Suprapubic skin (tissue), 4 donors: ENCODE measurements around the gene ADAMTS3. TPM values are rescaled to one million over a fixed set of nuclear protein-coding genes. Genes with fewer than 3 reads are reported as not detected.

Experiments
- DNase-seq, 2 donors: peaks; one replicate each; pipeline ENCODE4 v3.0.0-alpha.2; 2019; ENCODE audit warnings: low spot score in 2 of 2
- H3K27ac ChIP-seq: fragments of 200-600 bp; sonication (generic); one replicate; pipeline ENCODE4 v1.5.1; 2019
- H3K27me3 ChIP-seq: fragments of 200-600 bp; sonication (generic); one replicate; pipeline ENCODE4 v1.5.1; 2019
- H3K36me3 ChIP-seq: fragments of 200-600 bp; sonication (generic); one replicate; pipeline ENCODE4 v1.5.1; 2019
- H3K4me1 ChIP-seq: fragments of 200-600 bp; sonication (generic); one replicate; pipeline ENCODE4 v1.5.1; 2019
- H3K4me3 ChIP-seq: fragments of 200-600 bp; sonication (generic); one replicate; pipeline ENCODE4 v1.5.1; 2019; ENCODE audit warnings: mild to moderate bottlenecking
- H3K9me3 ChIP-seq: fragments of 200-600 bp; sonication (generic); one replicate; pipeline ENCODE4 v1.5.1; 2019
- EP300 ChIP-seq: sonication (generic); formaldehyde crosslinking; IDR thresholded peaks from one replicate; pipeline ENCODE4 v1.6.1; 2017; ENCODE audit warnings: antibody characterized with exemption
- POLR2A ChIP-seq, 2 donors: fragments of 450-650 bp; IDR thresholded peaks; one replicate each; pipeline ENCODE4 v1.6.1; 2017; ENCODE audit warnings: antibody characterized with exemption in 2 of 2, mild to moderate bottlenecking in 2 of 2, moderate library complexity in 2 of 2
- POLR2AphosphoS5 ChIP-seq, 3 donors: sonication (generic); formaldehyde crosslinking; IDR thresholded peaks; one replicate each; pipeline ENCODE4 v1.6.1; 2017; ENCODE audit warnings: antibody characterized with exemption in 3 of 3
- WGBS: methylation state at CpG from one replicate; pipeline ENCODE4 v1.1.5; 2018; 5-methylcytosine and 5-hydroxymethylcytosine counted together
- total RNA-seq, 4 donors: library from RNA; depleted of rRNA; stranded (reverse); fragments of >200 nt; gene quantifications; one replicate each; pipeline ENCODE4 v1.1.0, GENCODE V29; 2016
- TF ChIP-seq, protein P1 (sequence below), 2 donors: fragments of 200-600 bp in 1 of 2; fragments of 450-650 bp in 1 of 2; sonication (generic) in 1 of 2; IDR thresholded peaks; one replicate each; pipeline ENCODE4 v1.5.1; 2016 to 2019; ENCODE audit warnings: antibody characterized with exemption in 2 of 2, mild to moderate bottlenecking in 1 of 2, moderate library complexity in 1 of 2

ADAMTS3 gene
- total RNA-seq, 4 donors from 2014 or later: 0.21 to 0.80 (median 0.70) TPM

DNA sequence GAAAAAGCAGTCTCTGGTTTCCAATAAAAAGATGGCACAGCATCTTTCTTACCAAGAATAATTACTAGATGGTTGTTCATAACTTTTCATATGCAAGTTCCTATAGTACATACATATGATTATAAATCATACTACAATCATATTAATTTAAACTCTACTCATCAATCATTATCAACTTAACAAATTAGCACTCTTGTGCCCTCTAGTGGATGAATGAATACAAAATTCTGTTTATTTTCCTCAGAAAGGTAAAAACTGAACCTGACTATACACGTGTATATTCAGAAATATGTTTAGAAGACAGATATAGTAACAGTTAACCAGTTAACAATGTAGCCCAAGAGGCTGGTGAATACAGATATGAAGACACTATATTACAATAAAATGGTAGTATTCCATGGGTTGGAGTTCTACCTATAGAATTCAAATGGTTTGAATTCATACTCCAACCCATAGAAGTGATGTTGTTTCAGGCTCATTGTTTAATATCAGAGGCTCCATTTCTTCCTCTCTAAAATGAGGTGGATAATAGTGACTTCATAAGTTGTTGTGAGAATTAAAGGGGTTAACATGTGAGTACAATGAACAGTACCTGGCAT, 100.0 kb downstream of the ADAMTS3 start:
- no peak for TF ChIP-seq POLR2AphosphoS5 (IDR thresholded peaks at IDR 0.05)
- TF ChIP-seq, protein P1, sequence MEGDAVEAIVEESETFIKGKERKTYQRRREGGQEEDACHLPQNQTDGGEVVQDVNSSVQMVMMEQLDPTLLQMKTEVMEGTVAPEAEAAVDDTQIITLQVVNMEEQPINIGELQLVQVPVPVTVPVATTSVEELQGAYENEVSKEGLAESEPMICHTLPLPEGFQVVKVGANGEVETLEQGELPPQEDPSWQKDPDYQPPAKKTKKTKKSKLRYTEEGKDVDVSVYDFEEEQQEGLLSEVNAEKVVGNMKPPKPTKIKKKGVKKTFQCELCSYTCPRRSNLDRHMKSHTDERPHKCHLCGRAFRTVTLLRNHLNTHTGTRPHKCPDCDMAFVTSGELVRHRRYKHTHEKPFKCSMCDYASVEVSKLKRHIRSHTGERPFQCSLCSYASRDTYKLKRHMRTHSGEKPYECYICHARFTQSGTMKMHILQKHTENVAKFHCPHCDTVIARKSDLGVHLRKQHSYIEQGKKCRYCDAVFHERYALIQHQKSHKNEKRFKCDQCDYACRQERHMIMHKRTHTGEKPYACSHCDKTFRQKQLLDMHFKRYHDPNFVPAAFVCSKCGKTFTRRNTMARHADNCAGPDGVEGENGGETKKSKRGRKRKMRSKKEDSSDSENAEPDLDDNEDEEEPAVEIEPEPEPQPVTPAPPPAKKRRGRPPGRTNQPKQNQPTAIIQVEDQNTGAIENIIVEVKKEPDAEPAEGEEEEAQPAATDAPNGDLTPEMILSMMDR (IDR thresholded peaks at IDR 0.05): peak in 1 of 2 donors; percentile 19
- Histone ChIP-seq H3K27ac (no peak overlapping the region), H3K4me1 (no peaks in the 10 kb centered on the region), H3K4me3 (no peak overlapping the region), H3K9me3 (no peaks in the 10 kb centered on the region), H3K27me3 (no peaks in the 10 kb centered on the region), H3K36me3 (no peaks in the 10 kb centered on the region)
- 3% methylated on average over 1 of the region's 1 CpG for WGBS
- no peak for DNase-seq

DNA sequence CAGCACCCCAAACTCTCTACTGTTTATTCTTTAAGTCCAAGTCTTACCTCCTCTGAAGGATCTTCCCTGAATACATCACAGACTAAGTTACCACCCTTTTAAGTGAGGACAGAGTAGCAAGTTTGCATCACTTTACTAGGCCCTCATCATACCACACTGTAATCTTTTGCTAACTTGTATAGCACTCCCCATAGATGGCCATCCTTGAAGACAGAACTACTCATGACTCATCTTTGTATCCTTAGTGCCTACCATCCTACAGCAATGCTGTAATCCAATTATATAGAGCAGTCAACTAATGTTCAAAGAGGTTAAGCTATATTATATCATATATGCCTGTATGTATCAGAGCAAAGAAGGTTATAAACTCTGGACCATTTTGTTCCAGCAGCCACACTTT, 101.4 kb downstream of the ADAMTS3 start:
- TF ChIP-seq, protein P1 (IDR thresholded peaks at IDR 0.05): no peak
- no peak for TF ChIP-seq EP300
- TF ChIP-seq POLR2A (IDR thresholded peaks at IDR 0.05): no peak
- no peak for TF ChIP-seq POLR2AphosphoS5 (IDR thresholded peaks at IDR 0.05)
- H3K36me3 ChIP-seq: no peaks in the 10 kb centered on the region
- H3K27ac ChIP-seq: no peak overlapping the region
- no peaks in the 10 kb centered on the region for H3K4me1 ChIP-seq
- no peak overlapping the region for H3K4me3 ChIP-seq
- no peaks in the 10 kb centered on the region for H3K27me3 ChIP-seq
- no peak for DNase-seq
- no peaks in the 10 kb centered on the region for H3K9me3 ChIP-seq

DNA sequence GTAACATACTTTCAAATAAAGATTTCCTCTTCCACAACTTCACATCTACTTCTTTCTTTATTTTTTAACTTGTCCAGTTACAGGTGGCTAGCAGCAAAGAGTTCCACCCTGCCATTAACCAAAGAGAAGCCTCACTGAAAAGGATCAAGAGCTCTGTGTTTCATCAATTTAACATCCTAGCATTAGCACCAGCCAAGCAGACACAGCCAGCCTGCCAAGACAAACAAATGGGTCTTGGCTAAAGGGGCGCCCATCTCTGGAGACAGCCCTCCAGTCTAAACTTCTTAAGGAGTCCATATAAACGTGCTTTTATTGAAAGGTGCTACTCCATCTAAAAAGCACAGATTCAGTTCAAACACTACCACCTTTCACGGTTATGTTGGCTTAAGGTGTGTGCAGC, 105.3 kb downstream of the ADAMTS3 start:
- Histone ChIP-seq H3K4me3 (no peak overlapping the region), H3K36me3 (no peaks in the 10 kb centered on the region), H3K9me3 (no peaks in the 10 kb centered on the region), H3K27me3 (no peaks in the 10 kb centered on the region), H3K27ac (no peak overlapping the region), H3K4me1 (no peaks in the 10 kb centered on the region)
- 55% methylated on average over 3 of the region's 3 CpGs for WGBS
- DNase-seq: no peak
- TF ChIP-seq POLR2AphosphoS5 (IDR thresholded peaks at IDR 0.05) (no peak), EP300 (no peak), POLR2A (IDR thresholded peaks at IDR 0.05) (no peak)
- TF ChIP-seq, protein P1 (IDR thresholded peaks at IDR 0.05): no peak

DNA sequence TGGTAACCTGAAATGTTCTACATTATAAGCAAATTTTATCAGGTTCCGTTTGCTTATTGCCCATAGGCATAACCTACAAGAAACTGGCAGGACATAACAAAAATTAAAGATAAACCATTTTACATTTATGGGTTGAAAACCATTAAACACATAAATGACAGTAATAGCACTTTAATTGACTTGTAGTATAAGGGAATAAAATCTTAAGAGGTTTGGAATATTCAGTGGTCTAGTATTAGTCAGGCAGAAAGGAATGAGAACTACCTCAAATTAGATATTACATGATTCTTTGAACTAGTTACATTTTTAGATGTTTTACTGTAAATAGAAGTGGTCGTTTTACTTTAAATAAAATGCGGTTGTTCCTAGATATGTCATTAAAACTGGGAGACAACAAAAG, 111.9 kb downstream of the ADAMTS3 start:
- no peak overlapping the region for H3K27ac ChIP-seq
- DNase-seq: no peak
- no peak overlapping the region for H3K4me3 ChIP-seq
- no peaks in the 10 kb centered on the region for H3K4me1 ChIP-seq
- TF ChIP-seq, protein P1 (IDR thresholded peaks at IDR 0.05): no peak
- TF ChIP-seq POLR2AphosphoS5 (IDR thresholded peaks at IDR 0.05): no peak
- TF ChIP-seq POLR2A (IDR thresholded peaks at IDR 0.05): no peak
- H3K36me3 ChIP-seq: no peaks in the 10 kb centered on the region
- H3K27me3 ChIP-seq: no peaks in the 10 kb centered on the region
- H3K9me3 ChIP-seq: no peaks in the 10 kb centered on the region
- 52% methylated on average over 3 of the region's 3 CpGs for WGBS

DNA sequence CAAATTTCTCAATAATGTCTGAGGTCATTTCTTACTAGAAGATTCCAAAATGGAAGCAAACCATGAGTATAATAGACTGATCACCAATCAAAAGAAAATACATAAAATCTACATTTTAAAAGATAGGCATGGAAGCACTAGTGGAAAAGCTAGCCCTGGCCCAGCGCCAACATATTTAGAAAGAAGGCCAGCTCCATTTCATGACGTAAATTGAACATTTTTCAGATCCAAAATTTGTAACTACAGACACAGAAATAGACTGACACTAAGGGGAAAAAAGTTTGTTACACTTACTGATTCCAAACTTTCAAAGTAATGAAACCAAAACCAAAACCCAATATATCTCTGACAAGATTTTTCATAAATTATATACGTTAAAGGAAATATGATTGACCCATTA, 117.7 kb downstream of the ADAMTS3 start:
- TF ChIP-seq POLR2A (IDR thresholded peaks at IDR 0.05): no peak
- no peak for DNase-seq
- WGBS: 54% methylated on average over 3 of the region's 3 CpGs
- H3K4me1 ChIP-seq: no peaks in the 10 kb centered on the region
- no peak overlapping the region for H3K4me3 ChIP-seq
- no peaks in the 10 kb centered on the region for H3K36me3 ChIP-seq
- H3K27ac ChIP-seq: no peak overlapping the region
- H3K27me3 ChIP-seq: no peaks in the 10 kb centered on the region
- H3K9me3 ChIP-seq: no peaks in the 10 kb centered on the region

DNA sequence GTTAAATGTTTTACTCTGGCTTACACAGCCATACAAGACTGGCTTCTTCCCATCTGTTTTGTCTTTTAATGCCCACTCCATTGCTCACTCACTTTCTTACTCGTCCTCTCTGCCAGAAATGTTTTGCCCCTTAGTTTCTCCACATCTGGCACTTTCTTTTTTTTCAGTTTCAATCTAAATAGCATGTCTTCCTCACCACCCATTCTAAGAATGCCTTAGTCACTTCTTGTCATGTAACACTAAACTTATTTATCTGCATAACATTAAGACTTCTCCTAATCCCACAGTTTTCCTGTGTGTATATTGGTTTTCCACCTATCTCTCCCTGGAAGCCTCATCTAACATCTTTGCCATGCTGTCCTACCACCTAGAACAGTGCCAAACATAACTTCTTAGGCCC, 119.3 kb downstream of the ADAMTS3 start:
- Histone ChIP-seq H3K36me3 (no peaks in the 10 kb centered on the region), H3K4me1 (no peaks in the 10 kb centered on the region), H3K27ac (no peak overlapping the region), H3K9me3 (no peaks in the 10 kb centered on the region), H3K27me3 (no peaks in the 10 kb centered on the region), H3K4me3 (no peak overlapping the region)
- no peak for TF ChIP-seq POLR2AphosphoS5 (IDR thresholded peaks at IDR 0.05)
- TF ChIP-seq, protein P1 (IDR thresholded peaks at IDR 0.05): no peak
- TF ChIP-seq EP300: no peak
- TF ChIP-seq POLR2A (IDR thresholded peaks at IDR 0.05): no peak
- DNase-seq: no peak
- WGBS: 74% methylated on average over 1 of the region's 1 CpG
